NOMO-1 (cell line): Measurements from ENCODE around the gene DCXR.
A peak's percentile ranks its signal among the peaks of the same experiment; 100 is the strongest.

Experiments
- DNase-seq, 2 experiments: peaks; one replicate each; lab custom pipeline; 2025; ENCODE audit not compliant: unreplicated experiment in 2 of 2; lab: John Stamatoyannopoulos, UW

DCXR gene

GRCh38 chr17:82055965-82056728 is 18.6 kb upstream of the DCXR start:
- DNase-seq: no peak

- DNase-seq: no peak
Observed at GRCh38 chr17:82055023-82055964, 17.8 kb upstream of the DCXR start.

GRCh38 chr17:82054351-82055022 is 17.0 kb upstream of the DCXR start:
- DNase-seq: no peak

- no peak for DNase-seq
Observed at GRCh38 chr17:82053556-82054263, 16.2 kb upstream of the DCXR start.

GRCh38 chr17:82053130-82053529 is 15.6 kb upstream of the DCXR start:
- DNase-seq: no peak

- DNase-seq: no peak
Observed at GRCh38 chr17:82052638-82053059, 15.2 kb upstream of the DCXR start.

- peak; percentile 21 to 65 for DNase-seq
Observed at GRCh38 chr17:82051776-82052637, 14.5 kb upstream of the DCXR start, which contains the start of the genes GPS1 and RFNG. TSS of gene GPS1 (plus strand) at chr17:82051898. CDS start at chr17:82051932, 34 bp downstream. TSS of gene RFNG (minus strand) at chr17:82051811. CDS start at chr17:82051766, 45 bp downstream.

- no peak for DNase-seq
Observed at GRCh38 chr17:82050761-82051641, 13.5 kb upstream of the DCXR start.

GRCh38 chr17:82050152-82050760 is 12.8 kb upstream of the DCXR start:
- DNase-seq: no peak

- DNase-seq: no peak
Observed at GRCh38 chr17:82049521-82049971, 12.0 kb upstream of the DCXR start.

GRCh38 chr17:82049106-82049505 is 11.6 kb upstream of the DCXR start:
- DNase-seq: no peak

- no peak for DNase-seq
Observed at GRCh38 chr17:82048571-82048971, 11.1 kb upstream of the DCXR start.

GRCh38 chr17:82047914-82048570 is 10.5 kb upstream of the DCXR start:
- DNase-seq: no peak

GRCh38 chr17:82047379-82047778 is 9.9 kb upstream of the DCXR start:
- DNase-seq: no peak

- DNase-seq: no peak
Observed at GRCh38 chr17:82046903-82047302, 9.4 kb upstream of the DCXR start.

GRCh38 chr17:82045936-82046484 is 8.5 kb upstream of the DCXR start:
- DNase-seq: no peak

GRCh38 chr17:82043507-82043906 is 6.0 kb upstream of the DCXR start:
- no peak for DNase-seq
